Stimulated activated CD8-positive, alpha-beta memory T cell treated with anti-CD3 and anti-CD28 coated beads, Interleukin-15, amount 100 ng/mL, for 24 hours (primary cell): ENCODE measurements around the gene COX8A.

ENCODE experiments used
- DNase-seq: peaks from one replicate; pipeline ENCODE4 v3.0.0-alpha.2; 2020; ENCODE audit warnings: low read depth

The COX8A gene

DNA sequence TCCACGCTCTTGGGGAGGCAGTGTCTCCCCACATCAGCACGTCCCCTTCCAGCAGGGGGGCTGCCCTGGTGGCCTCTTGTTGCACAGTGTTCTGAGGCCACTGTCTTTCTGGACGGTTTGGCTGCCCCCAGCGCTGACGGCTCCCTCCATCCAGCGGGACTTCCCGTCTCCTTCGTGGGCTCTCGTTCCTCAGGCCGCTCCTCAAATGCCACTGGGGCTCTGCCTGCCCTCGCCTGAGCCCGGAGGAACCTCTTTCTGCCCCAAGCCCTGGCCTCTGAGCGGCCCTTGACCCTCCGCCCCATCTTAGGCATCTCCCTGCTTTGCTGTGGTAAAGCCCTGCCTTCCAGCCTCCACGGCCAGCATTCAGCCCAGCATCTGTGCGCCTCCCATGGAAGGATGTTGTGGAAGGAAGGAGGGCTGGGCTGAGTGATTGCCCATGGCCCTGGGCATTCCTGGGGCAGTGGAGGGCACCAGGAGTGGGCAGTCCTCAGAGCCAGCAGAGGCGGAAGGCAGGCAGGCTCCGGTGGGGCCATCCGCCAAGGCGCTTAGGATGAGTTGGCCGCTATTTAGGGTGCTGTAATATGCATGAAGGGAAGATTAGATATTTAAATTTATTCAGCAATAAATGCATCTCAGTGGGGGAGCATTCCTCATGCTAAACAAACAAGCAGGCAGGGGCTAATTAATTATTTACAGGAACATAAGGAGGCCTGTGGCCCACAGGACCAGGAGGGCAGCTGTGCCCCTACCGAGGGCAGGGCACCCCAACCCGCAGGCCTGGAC, 29.6 kb downstream of the COX8A start:
- no peak for DNase-seq

DNA sequence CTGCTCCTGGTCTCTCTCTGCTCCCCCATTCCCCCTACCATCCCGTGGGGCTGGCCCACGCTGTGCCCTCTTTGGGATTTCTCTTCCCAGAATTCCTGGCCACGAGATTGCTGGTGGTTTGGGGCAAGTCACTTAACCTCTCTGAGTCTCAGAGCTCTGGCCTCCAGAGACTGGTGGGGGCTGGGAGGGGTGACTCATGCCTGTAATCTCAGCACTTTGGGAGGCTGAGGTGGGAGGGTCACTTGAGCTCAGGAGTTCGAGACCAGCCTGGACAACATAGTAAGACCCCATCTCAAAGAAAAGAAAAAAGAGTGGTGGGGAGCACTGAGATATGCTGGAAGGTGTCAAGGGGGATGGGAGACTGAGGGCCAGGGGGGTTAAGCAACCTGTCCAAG, 30.2 kb downstream of the COX8A start:
- DNase-seq = no peak

DNA sequence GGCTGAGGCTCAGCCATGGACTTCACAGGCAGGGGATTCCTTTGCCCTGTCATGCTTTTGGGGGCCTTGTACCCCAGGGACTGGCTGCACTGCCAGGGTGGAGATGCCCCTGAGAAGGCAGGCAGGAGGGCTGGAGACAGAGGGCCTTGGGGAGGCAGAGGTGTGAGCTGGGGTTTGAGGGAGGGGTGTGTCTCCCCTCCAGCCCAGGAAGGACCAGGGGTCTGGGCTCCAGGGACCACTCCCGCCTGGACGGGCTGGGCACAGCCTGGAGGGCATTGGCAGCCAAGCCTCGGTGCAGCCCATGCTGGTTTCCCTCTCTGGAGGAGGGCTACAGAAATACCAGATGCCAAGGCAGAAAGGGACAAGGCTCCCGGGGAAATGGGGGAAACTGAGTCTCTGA, 31.3 kb downstream of the COX8A start:
- no peak for DNase-seq

DNA sequence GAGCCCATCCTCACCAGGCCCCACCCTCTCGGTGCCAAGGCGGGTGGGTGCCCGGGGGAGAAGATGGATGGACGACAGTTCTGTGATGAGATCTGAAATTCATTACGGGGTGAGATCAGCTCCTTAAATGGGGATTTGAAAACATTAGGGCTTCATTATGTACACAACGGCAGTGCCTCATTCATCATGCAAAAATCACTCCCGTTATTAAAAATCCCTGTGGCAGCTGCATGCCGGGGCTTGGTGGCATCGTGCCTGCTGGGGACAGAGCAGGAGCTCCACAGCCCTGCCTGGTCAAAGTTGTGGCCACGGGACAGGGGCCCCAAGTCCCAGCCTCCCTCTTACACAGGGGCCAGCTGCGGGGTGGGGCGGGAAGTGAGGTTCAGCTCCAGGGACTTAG, 32.0 kb downstream of the COX8A start:
- DNase-seq = no peak

DNA sequence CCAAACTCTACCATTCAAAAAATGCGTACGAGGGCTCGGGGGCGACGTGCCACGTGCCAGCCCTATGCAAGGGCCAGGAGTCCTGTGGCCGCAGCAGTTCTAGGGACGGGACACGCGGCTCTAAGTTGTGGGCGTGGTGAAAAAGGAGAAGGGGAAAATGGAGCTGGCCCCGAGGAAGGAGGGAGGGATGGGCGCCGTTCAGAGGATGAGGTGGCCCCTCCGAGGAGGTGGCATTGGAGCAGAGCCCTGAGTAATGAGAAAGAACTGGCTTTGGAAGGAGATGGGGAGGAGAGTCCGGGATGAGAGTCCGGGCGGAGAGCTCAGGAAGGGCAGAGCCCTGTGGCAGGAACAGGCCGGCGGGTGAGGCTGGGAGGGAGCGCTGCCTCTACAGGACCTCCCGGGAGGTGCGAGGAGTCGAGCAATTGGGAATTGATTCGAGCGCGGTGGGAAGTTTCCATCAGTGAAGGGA, 32.8 kb downstream of the COX8A start:
- DNase-seq = no peak

DNA sequence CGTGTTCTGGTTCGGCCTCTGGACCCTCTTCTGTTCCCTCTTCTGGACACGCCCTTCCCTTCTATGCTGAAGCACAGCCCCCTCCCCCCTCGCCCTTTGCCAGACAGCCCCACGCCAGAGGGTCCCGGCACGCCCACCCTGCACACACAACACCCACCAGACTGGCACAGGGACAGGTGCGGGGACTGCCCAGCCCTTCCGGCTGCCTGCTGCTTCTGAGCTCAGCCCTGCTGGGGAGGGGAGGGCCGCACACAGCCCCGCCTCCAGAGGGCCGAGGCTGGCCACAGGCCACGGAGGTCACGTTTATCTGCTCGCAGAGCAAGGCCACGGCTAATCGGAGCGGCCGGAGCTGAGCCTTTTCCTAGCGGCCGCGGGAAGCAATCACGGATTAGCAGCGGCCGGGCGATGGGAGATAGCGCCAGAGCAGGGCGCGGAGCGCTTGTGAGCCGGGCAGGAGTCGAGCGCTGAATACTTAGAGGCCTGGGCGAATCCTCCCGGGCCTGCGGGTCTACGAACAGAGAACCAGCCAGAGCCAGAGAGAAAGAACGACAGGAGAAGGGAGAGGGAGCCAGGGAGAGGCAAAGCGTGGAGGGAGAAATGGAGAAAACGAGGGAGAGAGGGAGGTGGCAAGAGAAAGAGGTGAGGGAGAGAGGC, 33.3 kb downstream of the COX8A start:
- no peak for DNase-seq

DNA sequence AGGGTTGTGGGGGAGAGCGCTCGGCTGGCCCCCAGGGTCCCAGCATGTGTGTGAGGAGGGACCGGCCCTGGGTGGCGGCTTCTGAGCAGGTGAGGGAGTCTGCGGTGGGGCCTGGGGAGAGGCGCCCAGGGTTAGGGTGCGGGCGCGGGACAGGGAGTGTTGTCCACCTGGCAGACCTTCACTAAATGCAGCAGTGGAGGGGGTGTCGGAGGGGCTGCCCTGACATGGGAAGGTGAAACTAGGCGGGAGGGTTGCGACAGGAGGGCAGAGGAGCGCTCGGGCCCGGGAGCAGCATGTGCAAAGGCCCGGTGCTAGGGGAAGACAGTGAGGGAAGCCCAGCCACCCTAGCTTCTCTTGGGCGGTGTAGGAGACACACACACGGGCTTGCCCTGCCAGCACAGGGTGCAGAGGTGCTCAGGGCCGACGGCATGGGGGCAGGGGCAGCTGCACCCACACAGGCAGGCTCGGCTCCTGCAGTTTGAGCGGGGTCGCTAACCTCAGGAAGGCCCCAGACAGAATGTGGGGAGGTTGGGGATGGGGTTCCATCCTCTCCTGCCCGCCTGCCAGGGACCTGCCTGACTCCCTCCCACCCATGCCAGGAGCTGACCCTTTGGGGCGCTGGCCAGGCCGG, 34.0 kb downstream of the COX8A start:
- no peak for DNase-seq

DNA sequence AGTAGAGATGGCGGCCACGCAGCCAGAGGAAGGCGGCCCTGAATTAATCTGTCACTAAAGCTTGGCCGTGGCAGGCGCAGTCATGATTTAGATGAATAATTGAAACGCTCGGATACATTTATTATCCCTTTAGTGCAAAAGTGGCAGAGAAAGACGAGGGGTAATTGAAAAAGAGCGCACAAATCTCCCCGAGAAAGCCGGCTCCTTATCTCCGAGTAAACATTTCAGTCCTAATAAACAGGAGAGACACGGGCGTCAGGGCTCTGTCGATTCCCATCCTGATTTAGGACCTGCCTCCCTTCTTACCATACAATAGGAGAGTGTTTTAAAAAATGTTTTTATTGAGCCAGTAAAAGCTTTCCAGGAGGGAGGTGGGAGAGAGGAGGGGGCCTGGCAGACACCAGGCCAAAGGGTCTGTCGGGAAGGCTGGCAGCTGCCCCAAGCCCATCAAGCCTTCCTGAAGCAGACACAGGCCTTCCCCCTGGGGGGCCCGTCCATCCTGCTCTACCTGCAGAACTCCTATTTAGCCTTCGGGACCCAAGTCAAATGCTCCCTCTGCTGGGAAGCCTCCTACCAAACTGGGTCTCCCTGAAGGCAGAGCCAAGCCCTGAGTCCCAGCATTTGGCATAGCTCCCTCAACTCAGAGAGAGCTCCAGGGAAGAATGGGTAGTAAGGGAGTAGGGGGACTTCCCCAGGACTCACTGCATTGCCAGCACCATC, 34.7 kb downstream of the COX8A start:
- no peak for DNase-seq

DNA sequence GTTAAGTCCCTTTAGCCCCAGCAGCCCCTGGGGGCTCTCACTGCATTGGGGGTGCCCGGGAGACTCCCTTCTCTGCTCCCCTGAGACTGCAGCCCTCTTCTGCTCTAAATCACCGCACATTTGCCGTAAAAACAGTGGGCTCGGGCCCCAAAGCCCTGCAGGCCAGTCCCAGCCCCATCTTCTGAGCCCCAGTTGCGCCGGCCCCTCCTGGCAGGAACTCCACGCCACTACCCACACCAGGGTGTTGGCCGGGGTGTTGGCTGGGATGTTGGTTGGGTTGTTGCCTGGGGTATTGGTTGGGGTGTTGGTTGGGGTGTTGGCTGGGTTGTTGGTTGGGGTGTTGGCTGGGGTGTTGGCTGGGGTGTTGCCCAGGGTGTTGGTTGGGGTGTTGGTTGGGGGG, 35.3 kb downstream of the COX8A start:
- DNase-seq = no peak

DNA sequence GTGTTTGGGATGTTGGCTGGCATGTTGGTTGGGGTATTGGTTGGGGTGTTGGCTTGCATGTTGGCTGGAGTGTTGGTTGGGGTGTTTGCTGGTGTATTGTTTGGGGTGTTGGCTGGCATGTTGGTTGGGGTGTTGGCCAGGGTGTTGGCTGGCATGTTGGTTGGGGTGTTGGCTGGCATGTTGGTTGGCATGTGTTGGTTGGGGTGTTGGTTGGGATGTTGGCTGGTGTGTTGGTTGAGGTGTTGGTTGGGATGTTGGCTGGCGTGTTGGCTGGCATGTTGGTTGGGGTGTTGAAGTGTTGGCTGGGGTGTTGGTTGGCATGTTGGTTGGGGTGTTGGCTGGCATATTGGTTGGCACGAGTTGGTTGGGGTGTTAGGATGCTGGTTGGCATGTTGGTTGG, 36.4 kb downstream of the COX8A start:
- DNase-seq = no peak

DNA sequence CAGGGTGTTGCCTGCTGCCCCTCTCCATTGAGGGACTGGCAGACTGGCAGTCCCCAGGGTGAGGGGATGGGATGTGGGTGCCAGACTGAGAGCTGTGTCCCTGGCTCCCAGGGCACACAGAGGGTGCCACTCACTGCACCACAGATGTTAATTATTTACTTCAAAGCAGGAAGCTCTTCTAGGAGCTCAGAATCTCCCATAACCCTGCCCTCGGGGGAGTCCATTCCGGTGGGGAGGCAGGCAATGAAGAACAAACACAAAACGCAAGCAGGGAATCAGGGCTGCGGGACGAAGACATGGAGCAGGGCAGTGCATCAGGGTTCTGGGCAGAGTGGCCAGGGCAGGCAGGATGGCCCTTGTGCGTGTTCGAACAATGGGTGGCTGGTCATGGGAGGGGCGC, 37.0 kb downstream of the COX8A start:
- no peak for DNase-seq

DNA sequence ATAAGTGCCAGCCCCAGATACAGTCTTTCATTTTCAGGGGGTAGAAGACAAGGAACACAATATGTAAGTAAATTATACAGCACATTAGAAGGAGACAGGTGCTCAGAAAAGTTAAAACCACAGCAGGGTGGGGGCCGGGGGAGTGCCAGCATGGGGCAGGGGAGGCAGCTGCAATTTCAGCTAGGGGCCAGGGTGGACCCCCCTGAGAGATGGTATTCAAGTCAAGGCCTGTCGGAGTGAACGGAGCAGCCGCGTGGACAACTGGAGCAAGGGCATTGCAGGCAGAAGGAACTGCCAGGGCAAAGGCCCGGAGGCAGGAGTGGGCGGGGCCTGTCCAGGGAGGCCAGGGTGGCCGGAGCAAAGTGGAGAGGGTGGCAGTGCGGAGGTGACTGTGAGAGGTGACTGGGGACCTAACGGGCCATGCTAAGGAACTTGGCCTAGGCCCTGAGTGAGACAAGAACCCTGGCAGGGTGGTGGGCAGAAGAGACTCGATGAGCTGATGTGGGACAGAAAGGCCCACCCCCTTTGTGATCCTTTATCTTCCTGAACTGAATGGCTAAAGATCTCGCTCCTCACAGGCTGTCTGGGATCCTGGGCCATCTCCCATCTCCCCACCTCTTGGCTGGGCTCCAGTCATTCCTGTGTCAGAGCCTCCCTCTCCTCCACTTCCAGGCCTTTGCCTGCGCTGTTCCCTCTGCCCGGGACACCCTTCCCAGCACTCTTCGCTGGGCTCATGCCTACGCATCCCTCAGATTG, 38.9 kb downstream of the COX8A start:
- DNase-seq = no peak

DNA sequence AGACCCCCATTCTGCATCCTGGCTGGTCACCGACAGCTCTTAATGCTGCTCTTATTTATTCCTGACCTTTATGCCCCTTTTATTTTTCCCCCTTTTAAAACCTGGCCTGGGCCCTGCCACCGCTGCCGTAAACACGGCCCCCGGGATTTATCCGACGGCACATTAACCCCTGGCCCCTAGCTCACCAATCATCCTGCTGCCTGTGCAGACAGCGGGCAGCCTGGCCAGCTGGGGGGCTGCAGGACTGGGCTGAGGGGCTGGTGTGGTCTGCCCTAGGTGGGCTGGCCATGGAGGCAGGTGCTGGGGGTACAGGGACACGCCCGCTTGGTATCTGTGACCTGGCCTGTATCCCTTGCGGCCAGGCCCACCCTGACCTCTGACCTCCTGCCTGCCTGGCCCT, 39.9 kb downstream of the COX8A start:
- no peak for DNase-seq

DNA sequence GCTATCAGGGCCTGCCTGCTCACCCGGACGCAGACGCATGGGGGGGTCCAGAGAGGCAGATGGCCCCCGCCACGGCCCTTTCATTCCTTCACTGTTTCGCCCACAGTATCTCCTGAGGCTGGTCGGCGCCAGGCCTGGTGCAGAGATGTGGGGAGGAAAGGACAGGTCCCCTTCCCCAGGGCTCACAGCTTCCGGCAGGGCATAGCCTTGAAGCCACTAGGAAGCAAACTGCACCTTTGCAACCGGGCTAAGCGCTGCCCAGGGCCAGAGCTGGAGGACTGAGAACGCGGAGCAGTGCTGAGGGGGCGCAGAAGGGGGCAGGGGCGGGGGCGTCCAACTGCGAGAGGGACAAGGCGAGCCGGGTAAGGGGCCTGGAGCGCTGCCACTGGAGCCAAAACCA, 41.1 kb downstream of the COX8A start:
- no peak for DNase-seq

DNA sequence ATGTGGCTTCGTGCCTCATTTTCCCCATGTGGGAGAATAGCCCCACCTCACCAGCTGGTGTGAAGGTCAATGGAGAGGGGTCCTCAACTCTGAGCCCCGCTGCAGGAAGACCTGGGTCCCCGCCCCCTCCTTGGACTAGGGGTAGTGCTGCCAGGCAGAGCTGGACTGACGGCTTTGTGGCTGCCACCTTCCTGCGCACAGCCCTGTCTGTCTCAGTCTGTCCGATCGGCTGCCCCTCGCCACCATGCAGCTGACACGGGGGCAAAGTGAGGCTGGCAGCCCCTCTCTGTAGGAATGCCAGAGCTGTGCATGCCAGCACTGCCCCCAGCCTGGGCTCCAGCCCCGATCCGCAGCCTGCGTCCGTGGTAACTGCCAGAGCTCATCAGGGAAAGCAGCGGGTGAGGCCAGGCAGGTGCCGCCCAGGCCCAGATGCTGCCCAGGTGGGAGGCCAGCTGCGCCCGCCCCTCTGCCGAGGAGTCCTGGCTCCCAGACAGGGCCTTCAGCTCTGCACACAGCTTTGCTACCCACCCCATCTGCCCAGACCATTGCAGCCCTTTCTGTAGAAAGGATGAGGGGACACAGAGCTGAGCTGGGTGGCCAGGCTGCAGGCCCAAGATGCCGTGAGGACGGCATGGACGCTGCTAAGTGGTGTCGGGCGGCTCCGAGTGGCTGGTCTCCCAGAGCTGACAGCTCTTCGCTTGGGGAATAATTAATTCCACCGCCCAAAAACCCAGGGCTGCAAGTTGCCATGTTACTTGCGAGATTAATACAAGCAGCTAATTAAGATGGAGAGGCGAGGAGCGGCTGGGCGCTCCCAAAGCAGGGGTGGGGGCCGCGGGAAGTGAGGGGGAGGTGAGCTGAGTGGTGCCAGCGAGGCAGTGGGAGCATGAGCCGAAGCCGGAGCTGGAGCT, 41.8 kb downstream of the COX8A start:
- DNase-seq = no peak

DNA sequence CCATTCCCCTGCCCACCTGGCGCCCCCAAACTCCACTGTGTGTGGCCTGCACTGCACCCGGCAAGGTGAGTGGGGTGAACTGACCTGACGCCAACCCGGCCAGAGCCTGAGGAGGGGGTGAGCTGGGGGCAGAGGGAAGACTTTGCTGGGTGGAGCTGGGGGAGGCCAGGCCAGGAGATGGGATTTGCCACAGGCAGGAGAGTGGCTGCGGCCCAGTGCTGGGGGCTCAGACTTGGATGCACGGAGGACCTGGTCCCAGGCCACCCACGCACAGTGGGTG, 43.5 kb downstream of the COX8A start:
- no peak for DNase-seq

DNA sequence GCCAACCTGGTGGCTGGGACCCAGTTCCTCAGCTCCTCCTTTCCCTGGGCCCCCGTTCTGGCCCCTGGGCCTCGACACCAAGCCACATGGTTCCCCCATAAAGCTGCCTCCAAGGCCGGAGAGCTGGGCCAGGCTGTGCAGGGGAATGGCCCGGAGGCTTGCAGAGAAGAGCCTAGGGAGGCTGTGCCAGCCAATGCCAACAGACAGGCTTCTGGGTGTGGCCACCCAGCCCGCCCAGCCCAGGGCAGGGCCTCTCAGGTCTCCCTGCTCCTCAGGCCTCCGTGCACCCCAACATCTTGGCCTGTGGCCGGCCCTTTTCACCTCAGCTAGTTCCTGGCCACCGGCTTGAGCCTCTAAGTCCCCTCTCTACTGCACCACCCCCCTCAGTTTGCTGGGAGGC, 43.9 kb downstream of the COX8A start:
- no peak for DNase-seq

DNA sequence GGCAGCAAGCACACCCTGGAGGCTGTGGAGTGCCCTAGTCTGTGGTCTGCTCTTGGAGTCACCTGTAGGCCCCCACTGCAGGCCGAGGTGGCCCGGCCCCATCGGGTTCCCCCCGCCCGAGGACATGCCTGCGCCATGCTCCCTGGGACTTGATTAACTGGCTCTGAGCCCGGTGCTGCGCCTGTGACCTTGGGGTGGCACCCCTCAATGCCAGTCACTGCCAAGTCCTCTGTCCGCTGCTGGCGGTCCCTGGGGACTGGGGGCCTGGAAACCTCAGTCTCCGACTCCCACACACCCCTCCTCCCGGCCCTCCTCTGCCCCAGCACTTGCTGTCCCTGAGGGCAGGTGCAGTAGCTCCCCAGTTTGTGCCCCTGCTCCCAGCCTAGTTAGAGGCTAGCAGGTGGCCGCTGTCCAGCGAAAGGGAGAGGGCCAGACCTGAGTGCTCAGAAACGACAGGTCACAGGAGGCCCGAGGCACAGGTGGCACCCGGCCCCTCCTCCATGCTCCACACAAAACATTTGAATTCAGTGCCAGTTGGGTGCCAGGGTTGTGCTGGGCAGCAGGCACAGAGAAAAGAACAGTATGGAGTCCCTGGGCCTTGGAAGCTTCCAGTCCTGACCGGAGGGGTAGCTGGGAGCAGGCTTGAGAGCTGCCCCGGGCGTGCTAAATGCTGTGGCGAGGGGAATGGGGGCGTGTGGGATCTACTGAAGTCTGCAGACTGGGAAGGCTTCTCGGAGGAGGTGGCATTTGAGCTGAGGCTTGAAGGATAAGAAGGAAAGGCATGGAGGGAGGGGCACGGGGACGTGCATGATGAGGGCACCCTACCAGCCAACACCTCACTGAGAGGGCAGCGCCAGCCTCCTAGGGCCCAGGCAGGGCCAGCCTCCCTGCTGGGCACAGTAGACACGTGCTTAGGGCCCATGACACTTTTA, 45.0 kb downstream of the COX8A start:
- DNase-seq = no peak

DNA sequence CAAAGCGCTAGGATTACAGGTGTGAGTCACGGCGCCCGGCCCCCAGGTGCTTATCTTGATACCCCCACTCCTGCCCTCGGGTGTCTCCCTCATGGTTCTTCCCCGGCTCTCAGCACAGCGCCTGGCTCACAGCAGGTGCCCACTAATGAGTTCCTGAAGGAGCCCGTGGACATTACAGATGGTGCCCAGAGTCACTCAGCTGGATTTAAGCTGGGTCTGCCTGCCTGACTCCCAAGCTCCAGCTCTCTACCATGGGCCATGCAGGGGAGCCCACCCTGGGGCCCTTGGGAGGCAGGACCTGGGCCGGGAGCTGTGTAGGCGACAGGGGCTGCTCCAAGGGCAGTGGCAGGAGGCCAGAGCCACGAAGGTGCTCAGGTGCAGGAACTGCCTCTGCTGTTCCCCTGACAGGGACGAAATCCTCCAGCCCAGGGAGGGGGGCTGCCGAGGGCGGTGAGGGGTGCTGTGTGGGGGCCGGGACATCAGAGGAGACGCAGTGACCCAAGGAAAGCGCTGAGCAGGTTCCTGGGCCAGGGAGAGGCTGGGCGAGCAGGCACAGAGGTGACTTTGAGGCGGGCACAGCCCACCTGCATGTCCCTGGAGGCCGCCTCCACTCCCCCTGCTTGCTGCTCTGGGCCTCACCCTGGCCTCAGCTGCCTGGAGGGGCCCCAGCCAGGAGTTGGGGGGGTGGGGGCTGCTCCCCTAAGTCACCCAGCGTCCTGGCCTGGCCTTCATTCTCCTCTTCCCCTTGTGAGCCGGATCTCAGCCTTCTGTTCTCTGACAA, 46.7 kb downstream of the COX8A start:
- DNase-seq = no peak
